ENCODE measurements around the gene MYOZ3.

Gene MYOZ3

GRCh38 chr5:150670275-150670947, 9.4 kb downstream of the MYOZ3 start:
- no peaks in the 10 kb centered on the region for H3K9me3 ChIP-seq (ENCODE audit: low read depth, low read length)
- H3K27ac ChIP-seq = no peak overlapping the region
- TF ChIP-seq EZH2 (IDR thresholded peaks at IDR 0.05) (no peak), FOXP2 (optimal IDR thresholded peaks at IDR 0.05; ENCODE audit: control extremely low read depth, extremely low read length, insufficient read depth) (no peak), POLR2AphosphoS5 (IDR thresholded peaks at IDR 0.05; ENCODE audit: borderline replicate concordance, low read depth, low read length) (no peak)
- DNase-seq (ENCODE audit: low read depth, low spot score) = no peak
- H3K36me3 ChIP-seq (ENCODE audit: insufficient read depth, low read length) = no peaks in the 10 kb centered on the region
- H3K9ac ChIP-seq (ENCODE audit: insufficient read length) = no peak overlapping the region
- H3K4me3 ChIP-seq = no peak overlapping the region

GRCh38 chr5:150670948-150671310, 9.9 kb downstream of the MYOZ3 start:
- H3K9me3 ChIP-seq (ENCODE audit: low read depth, low read length) = no peaks in the 10 kb centered on the region
- no peak for DNase-seq (ENCODE audit: low read depth, low spot score)
- TF ChIP-seq EZH2 (IDR thresholded peaks at IDR 0.05) (no peak), POLR2AphosphoS5 (IDR thresholded peaks at IDR 0.05; ENCODE audit: borderline replicate concordance, low read depth, low read length) (no peak), FOXP2 (optimal IDR thresholded peaks at IDR 0.05; ENCODE audit: control extremely low read depth, extremely low read length, insufficient read depth) (no peak)
- H3K27ac ChIP-seq = no peak overlapping the region
- no peak overlapping the region for H3K4me3 ChIP-seq
- H3K9ac ChIP-seq (ENCODE audit: insufficient read length) = no peak overlapping the region
- no peaks in the 10 kb centered on the region for H3K36me3 ChIP-seq (ENCODE audit: insufficient read depth, low read length)

- no peaks in the 10 kb centered on the region for H3K36me3 ChIP-seq (ENCODE audit: insufficient read depth, low read length)
- H3K9me3 ChIP-seq (ENCODE audit: low read depth, low read length) = no peaks in the 10 kb centered on the region
- peak overlapping the region; percentile 76 for H3K9ac ChIP-seq (ENCODE audit: insufficient read length)
- DNase-seq (ENCODE audit: low read depth, low spot score) = no peak
- TF ChIP-seq POLR2AphosphoS5 (IDR thresholded peaks at IDR 0.05; ENCODE audit: borderline replicate concordance, low read depth, low read length) (peak; percentile 19), EZH2 (IDR thresholded peaks at IDR 0.05) (no peak), FOXP2 (optimal IDR thresholded peaks at IDR 0.05; ENCODE audit: control extremely low read depth, extremely low read length, insufficient read depth) (no peak)
- H3K4me3 ChIP-seq = peak overlapping the region; percentile 91
- H3K27ac ChIP-seq = no peak overlapping the region
These were observed 10.6 kb downstream of the MYOZ3 start for GRCh38 chr5:150671509-150672236.

GRCh38 chr5:150672237-150672883, 11.3 kb downstream of the MYOZ3 start:
- Histone ChIP-seq H3K36me3 (ENCODE audit: insufficient read depth, low read length) (no peaks in the 10 kb centered on the region), H3K9ac (ENCODE audit: insufficient read length) (peak overlapping the region; percentile 76), H3K27ac (no peak overlapping the region), H3K4me3 (peak overlapping the region; percentile 91), H3K9me3 (ENCODE audit: low read depth, low read length) (no peaks in the 10 kb centered on the region)
- no peak for DNase-seq (ENCODE audit: low read depth, low spot score)
- TF ChIP-seq FOXP2 (optimal IDR thresholded peaks at IDR 0.05; ENCODE audit: control extremely low read depth, extremely low read length, insufficient read depth) (no peak), POLR2AphosphoS5 (IDR thresholded peaks at IDR 0.05; ENCODE audit: borderline replicate concordance, low read depth, low read length) (no peak; the same call in 1 of the 2 replicates), EZH2 (IDR thresholded peaks at IDR 0.05) (no peak)

- no peak for DNase-seq (ENCODE audit: low read depth, low spot score)
- H3K4me3 ChIP-seq = peak overlapping the region; percentile 91
- no peak overlapping the region for H3K27ac ChIP-seq
- H3K36me3 ChIP-seq (ENCODE audit: insufficient read depth, low read length) = no peaks in the 10 kb centered on the region
- peak overlapping the region; percentile 76 for H3K9ac ChIP-seq (ENCODE audit: insufficient read length)
- TF ChIP-seq FOXP2 (optimal IDR thresholded peaks at IDR 0.05; ENCODE audit: control extremely low read depth, extremely low read length, insufficient read depth) (no peak), POLR2AphosphoS5 (IDR thresholded peaks at IDR 0.05; ENCODE audit: borderline replicate concordance, low read depth, low read length) (no peak), EZH2 (IDR thresholded peaks at IDR 0.05) (no peak)
- H3K9me3 ChIP-seq (ENCODE audit: low read depth, low read length) = no peaks in the 10 kb centered on the region
These were observed 11.8 kb downstream of the MYOZ3 start for GRCh38 chr5:150672884-150673275.

- no peak overlapping the region for H3K4me3 ChIP-seq
- H3K9ac ChIP-seq (ENCODE audit: insufficient read length) = no peak overlapping the region
- no peaks in the 10 kb centered on the region for H3K9me3 ChIP-seq (ENCODE audit: low read depth, low read length)
- H3K36me3 ChIP-seq (ENCODE audit: insufficient read depth, low read length) = no peaks in the 10 kb centered on the region
- no peak for DNase-seq (ENCODE audit: low read depth, low spot score)
- TF ChIP-seq POLR2AphosphoS5 (IDR thresholded peaks at IDR 0.05; ENCODE audit: borderline replicate concordance, low read depth, low read length) = no peak
- no peak for TF ChIP-seq EZH2 (IDR thresholded peaks at IDR 0.05)
- TF ChIP-seq FOXP2 (optimal IDR thresholded peaks at IDR 0.05; ENCODE audit: control extremely low read depth, extremely low read length, insufficient read depth) = no peak
- no peak overlapping the region for H3K27ac ChIP-seq
These were observed 13.3 kb downstream of the MYOZ3 start for GRCh38 chr5:150674341-150674821.

GRCh38 chr5:150675069-150675468, 14.0 kb downstream of the MYOZ3 start:
- Histone ChIP-seq H3K9me3 (ENCODE audit: low read depth, low read length) (no peaks in the 10 kb centered on the region), H3K27ac (no peak overlapping the region), H3K36me3 (ENCODE audit: insufficient read depth, low read length) (no peaks in the 10 kb centered on the region), H3K9ac (ENCODE audit: insufficient read length) (no peak overlapping the region), H3K4me3 (no peak overlapping the region)
- no peak for DNase-seq (ENCODE audit: low read depth, low spot score)
- no peak for TF ChIP-seq POLR2AphosphoS5 (IDR thresholded peaks at IDR 0.05; ENCODE audit: borderline replicate concordance, low read depth, low read length)
- TF ChIP-seq FOXP2 (optimal IDR thresholded peaks at IDR 0.05; ENCODE audit: control extremely low read depth, extremely low read length, insufficient read depth) = no peak
- no peak for TF ChIP-seq EZH2 (IDR thresholded peaks at IDR 0.05)

GRCh38 chr5:150676578-150676977, 15.5 kb downstream of the MYOZ3 start:
- no peak for DNase-seq (ENCODE audit: low read depth, low spot score)
- H3K27ac ChIP-seq = no peak overlapping the region
- TF ChIP-seq EZH2 (IDR thresholded peaks at IDR 0.05) = no peak
- no peak for TF ChIP-seq FOXP2 (optimal IDR thresholded peaks at IDR 0.05; ENCODE audit: control extremely low read depth, extremely low read length, insufficient read depth)
- no peak for TF ChIP-seq POLR2AphosphoS5 (IDR thresholded peaks at IDR 0.05; ENCODE audit: borderline replicate concordance, low read depth, low read length)
- H3K9me3 ChIP-seq (ENCODE audit: low read depth, low read length) = no peaks in the 10 kb centered on the region
- no peaks in the 10 kb centered on the region for H3K36me3 ChIP-seq (ENCODE audit: insufficient read depth, low read length)
- H3K4me3 ChIP-seq = no peak overlapping the region
- no peak overlapping the region for H3K9ac ChIP-seq (ENCODE audit: insufficient read length)

Measured in SK-N-MC (cell line).